ENCODE results near the gene OLFM2. TPM values are rescaled to one million over a fixed set of nuclear protein-coding genes. Genes with fewer than 3 reads are reported as not detected.

OLFM2 gene
- total RNA-seq, 1 experiment from 2014 or later, result 75.6 TPM

DNA sequence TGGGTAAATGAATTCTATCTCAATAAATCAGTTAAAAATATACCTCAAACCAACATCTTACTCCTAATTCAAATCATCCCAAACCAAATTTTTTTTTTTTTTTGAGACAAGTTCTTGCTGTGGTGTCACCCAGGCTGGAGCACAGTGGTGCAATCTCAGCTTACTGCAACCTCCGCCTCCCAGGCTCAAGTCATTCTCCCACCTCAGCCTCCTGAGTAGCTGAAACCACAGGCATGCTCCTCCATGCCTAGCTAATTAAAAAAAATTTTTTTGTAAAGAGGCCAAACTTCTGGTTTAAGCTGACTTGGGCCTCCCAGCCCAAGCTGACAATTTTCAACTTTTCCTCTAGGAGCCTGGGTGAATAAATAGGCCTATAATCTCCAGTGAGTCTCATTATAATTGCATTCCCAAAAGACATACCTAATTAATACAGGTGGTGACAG, 22.1 kb upstream of the OLFM2 start:
- no peak overlapping the region for H3K4me2 ChIP-seq (ENCODE audit: insufficient read depth, insufficient read length, low read length)
- no peak overlapping the region for H4K8ac ChIP-seq (replicated peaks; ENCODE audit: insufficient read length, low read depth, low read length)
- H2BK20ac ChIP-seq (ENCODE audit: low read depth, low read length, poor library complexity, severe bottlenecking), result no peak overlapping the region
- H3K79me2 ChIP-seq (ENCODE audit: insufficient read depth, low read length), result no peaks in the 10 kb centered on the region
- H3K4ac ChIP-seq (ENCODE audit: low read depth, low read length), result no peak overlapping the region
- TF ChIP-seq, protein P1, sequence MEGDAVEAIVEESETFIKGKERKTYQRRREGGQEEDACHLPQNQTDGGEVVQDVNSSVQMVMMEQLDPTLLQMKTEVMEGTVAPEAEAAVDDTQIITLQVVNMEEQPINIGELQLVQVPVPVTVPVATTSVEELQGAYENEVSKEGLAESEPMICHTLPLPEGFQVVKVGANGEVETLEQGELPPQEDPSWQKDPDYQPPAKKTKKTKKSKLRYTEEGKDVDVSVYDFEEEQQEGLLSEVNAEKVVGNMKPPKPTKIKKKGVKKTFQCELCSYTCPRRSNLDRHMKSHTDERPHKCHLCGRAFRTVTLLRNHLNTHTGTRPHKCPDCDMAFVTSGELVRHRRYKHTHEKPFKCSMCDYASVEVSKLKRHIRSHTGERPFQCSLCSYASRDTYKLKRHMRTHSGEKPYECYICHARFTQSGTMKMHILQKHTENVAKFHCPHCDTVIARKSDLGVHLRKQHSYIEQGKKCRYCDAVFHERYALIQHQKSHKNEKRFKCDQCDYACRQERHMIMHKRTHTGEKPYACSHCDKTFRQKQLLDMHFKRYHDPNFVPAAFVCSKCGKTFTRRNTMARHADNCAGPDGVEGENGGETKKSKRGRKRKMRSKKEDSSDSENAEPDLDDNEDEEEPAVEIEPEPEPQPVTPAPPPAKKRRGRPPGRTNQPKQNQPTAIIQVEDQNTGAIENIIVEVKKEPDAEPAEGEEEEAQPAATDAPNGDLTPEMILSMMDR (conservative IDR thresholded peaks at IDR 0.05), result no peak
- no peak for DNase-seq
- H3K9me3 ChIP-seq (ENCODE audit: control insufficient read depth, low read depth, low read length), result no peaks in the 10 kb centered on the region
- H2AK5ac ChIP-seq (ENCODE audit: insufficient read length, low read length), result no peak overlapping the region
- H3K27ac ChIP-seq (ENCODE audit: insufficient read length, low read depth, low read length), result no peak overlapping the region
- Mint-ChIP-seq H3K27me3 (ENCODE audit: low read depth) (peaks cover 9% of the 10 kb centered on the region), H3K4me3 (no peak overlapping the region), H3K36me3 (ENCODE audit: insufficient read depth in 1 of 3, low read depth in 3 of 3) (peaks cover 0 to 7% (median 2%) of the 10 kb centered on the region in 3 experiments; a peak in 4 of 7 replicates), H3K27ac (no peak overlapping the region), H3K4me1 (peaks cover 17 to 31% of the 10 kb centered on the region in 2 experiments), H3K9me3 (no peaks in the 10 kb centered on the region)
- no peak overlapping the region for H2BK5ac ChIP-seq (ENCODE audit: insufficient read length, low read length)
- no peak overlapping the region for H3K18ac ChIP-seq (ENCODE audit: insufficient read length, low read depth, low read length)
- no CpG with 5 or more reads among the region's 1 CpG for WGBS (ENCODE audit: extremely low coverage, insufficient read length, low lambda C conversion rate)
- H3K56ac ChIP-seq (ENCODE audit: insufficient read length, low read depth, low read length), result no peak overlapping the region
- no peaks in the 10 kb centered on the region for H4K20me1 ChIP-seq (ENCODE audit: control insufficient read depth, insufficient read depth, insufficient read length)
- no peaks in the 10 kb centered on the region for H3K27me3 ChIP-seq (ENCODE audit: insufficient read depth, low read length)
- no peak overlapping the region for H4K5ac ChIP-seq (ENCODE audit: insufficient read length, low read depth, low read length)
- H3K14ac ChIP-seq (ENCODE audit: insufficient read depth, low read length), result no peak overlapping the region
- no peak overlapping the region for H3T11ph ChIP-seq (ENCODE audit: low read length)
- H2BK15ac ChIP-seq (ENCODE audit: low read depth, low read length), result no peak overlapping the region
- no peak overlapping the region for H3K23ac ChIP-seq (ENCODE audit: insufficient read length, low read depth, low read length)
- no peak overlapping the region for H2BK12ac ChIP-seq (ENCODE audit: insufficient read length, low read depth, low read length)
- no peak overlapping the region for H2AFZ ChIP-seq (ENCODE audit: low read length)
- no peak overlapping the region for H3K9ac ChIP-seq (ENCODE audit: extremely low read depth, insufficient read length, low read length)
- H3K23me2 ChIP-seq (ENCODE audit: insufficient read length, low read depth, low read length, poor library complexity, severe bottlenecking), result peaks cover 2% of the 10 kb centered on the region
- H4K91ac ChIP-seq (ENCODE audit: insufficient read length, low read depth, low read length), result no peak overlapping the region
- H2BK120ac ChIP-seq (ENCODE audit: low read depth, low read length, poor library complexity, severe bottlenecking), result no peak overlapping the region
- peaks cover 3% of the 10 kb centered on the region; the same call in 1 of the 2 replicates for H3K4me1 ChIP-seq (ENCODE audit: insufficient read depth, low read length)
- H3K79me1 ChIP-seq (ENCODE audit: insufficient read depth, low read depth, low read length, poor library complexity, severe bottlenecking), result no peaks in the 10 kb centered on the region
